ENCODE measurements around the gene UBE2Z. TPM values are rescaled to one million over a fixed set of nuclear protein-coding genes. Genes with fewer than 3 reads are reported as not detected.

Gene UBE2Z
- 98.3 TPM for total RNA-seq
- polyA plus RNA-seq: 10 to 100 TPM; 59.2 to 70.7 (median 66.6) TPM

- peak within 1 kb of the TSS; percentile 95 to 96 (median 96) for H3K4me3 Mint-ChIP-seq
- peaks cover 23 to 56% (median 41%) of the 10 kb centered on the region in 4 donors for H3K4me1 Mint-ChIP-seq
These were observed at the start of gene UBE2Z for GRCh38 chr17:48908047-48908843. TSS of gene UBE2Z (plus strand) at chr17:48908407. CDS start at chr17:48908504, 97 bp downstream.

DNA sequence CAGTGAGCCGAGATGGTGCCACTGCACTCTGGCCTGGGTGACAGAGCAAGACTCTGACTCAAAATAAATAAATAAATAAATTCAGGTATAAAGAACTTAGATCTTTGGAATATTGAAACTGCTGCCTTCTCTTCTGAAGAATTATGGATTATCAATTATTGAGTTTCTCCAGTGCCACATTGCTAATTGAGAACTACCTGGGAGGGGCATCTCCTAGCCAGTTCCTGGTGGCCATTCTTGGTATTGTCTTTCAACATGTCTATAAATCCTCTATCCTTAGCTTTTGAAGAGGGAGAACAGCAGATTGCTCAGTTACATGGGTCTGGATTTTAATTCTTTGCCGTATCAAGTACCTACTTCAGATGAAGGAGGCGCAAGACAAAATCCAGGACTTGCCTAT, 48.2 kb upstream of the UBE2Z start:
- Mint-ChIP-seq H3K27ac (no peak overlapping the region), H3K36me3 (peaks cover 58% of the 10 kb centered on the region), H3K4me1 (peaks cover 2 to 13% (median 6%) of the 10 kb centered on the region in 4 donors), H3K27me3 (no peaks in the 10 kb centered on the region), H3K9me3 (no peaks in the 10 kb centered on the region), H3K4me3 (no peak overlapping the region)
- Histone ChIP-seq H3K9me3 (ENCODE audit: control insufficient read depth in 2 of 2, low read length in 2 of 2) (no peaks in the 10 kb centered on the region), H3K27me3 (ENCODE audit: control insufficient read depth, insufficient read depth, low read length) (no peaks in the 10 kb centered on the region), H3K4me3 (ENCODE audit: low read depth, low read length) (no peak overlapping the region), H3K27ac (ENCODE audit: insufficient read depth, low read length, poor library complexity, severe bottlenecking) (no peak overlapping the region), H3K4me1 (ENCODE audit: control insufficient read depth, insufficient read depth, low read length, poor library complexity, severe bottlenecking) (no peaks in the 10 kb centered on the region), H3K36me3 (ENCODE audit: control insufficient read depth, insufficient read depth, low read length) (peaks cover 68% of the 10 kb centered on the region)
- no peak for ATAC-seq (ENCODE audit: low read depth in 2 of 2)
- no peak for DNase-seq

More at GRCh38 chr17:48908047-48908843, at the start of gene UBE2Z:
- H3K4me1 ChIP-seq (ENCODE audit: control insufficient read depth, insufficient read depth, low read length, poor library complexity, severe bottlenecking): peaks cover 37% of the 10 kb centered on the region
- Mint-ChIP-seq H3K27ac (peak within 1 kb of the TSS; percentile 97 to 99 (median 99)), H3K27me3 (no peaks in the 10 kb centered on the region), H3K9me3 (no peaks in the 10 kb centered on the region), H3K36me3 (peaks cover 15% of the 10 kb centered on the region)
- peak; percentile 94 to 95 for ATAC-seq (ENCODE audit: low read depth in 2 of 2)
- peak within 1 kb of the TSS; percentile 86 for H3K4me3 ChIP-seq (ENCODE audit: low read depth, low read length)
- DNase-seq: peak; percentile 83 to 96 (median 84)
- H3K27me3 ChIP-seq (ENCODE audit: control insufficient read depth, insufficient read depth, low read length): no peaks in the 10 kb centered on the region
- peaks cover 28% of the 10 kb centered on the region for H3K36me3 ChIP-seq (ENCODE audit: control insufficient read depth, insufficient read depth, low read length)
- H3K27ac ChIP-seq (ENCODE audit: insufficient read depth, low read length, poor library complexity, severe bottlenecking): peak within 1 kb of the TSS; percentile 91
- H3K9me3 ChIP-seq (ENCODE audit: control insufficient read depth in 2 of 2, low read length in 2 of 2): no peaks in the 10 kb centered on the region

DNA sequence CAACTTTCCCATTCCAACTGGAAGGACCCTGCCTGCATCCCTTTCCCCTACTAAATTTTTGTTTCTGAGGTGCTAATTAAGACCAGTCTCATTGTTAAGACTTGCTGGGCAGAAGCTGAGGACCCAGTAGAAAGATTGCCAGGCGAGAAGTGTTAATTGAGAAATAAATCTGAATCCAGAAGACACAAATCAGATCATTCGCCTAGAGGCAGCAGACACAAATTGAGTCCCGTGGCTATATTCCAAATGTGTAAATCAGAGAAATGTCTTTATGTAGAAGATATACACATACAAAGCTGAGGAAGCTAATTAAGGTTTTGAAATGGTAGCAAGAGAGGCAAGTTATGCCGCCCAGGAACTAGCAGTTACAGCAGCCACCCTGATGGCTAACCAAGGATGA, 47.8 kb upstream of the UBE2Z start:
- no peak for DNase-seq
- H3K36me3 ChIP-seq (ENCODE audit: control insufficient read depth, insufficient read depth, low read length): peaks cover 63% of the 10 kb centered on the region
- no peak overlapping the region for H3K27ac Mint-ChIP-seq
- ATAC-seq (ENCODE audit: low read depth in 2 of 2): no peak
- peaks cover 57% of the 10 kb centered on the region for H3K36me3 Mint-ChIP-seq
- H3K9me3 ChIP-seq (ENCODE audit: control insufficient read depth in 2 of 2, low read length in 2 of 2): no peaks in the 10 kb centered on the region
- no peaks in the 10 kb centered on the region for H3K27me3 Mint-ChIP-seq
- no peak overlapping the region for H3K27ac ChIP-seq (ENCODE audit: insufficient read depth, low read length, poor library complexity, severe bottlenecking)
- H3K4me3 Mint-ChIP-seq: no peak overlapping the region
- no peak overlapping the region for H3K4me3 ChIP-seq (ENCODE audit: low read depth, low read length)
- peaks cover 3 to 8% (median 6%) of the 10 kb centered on the region in 4 donors for H3K4me1 Mint-ChIP-seq
- no peaks in the 10 kb centered on the region for H3K4me1 ChIP-seq (ENCODE audit: control insufficient read depth, insufficient read depth, low read length, poor library complexity, severe bottlenecking)
- no peaks in the 10 kb centered on the region for H3K9me3 Mint-ChIP-seq
- H3K27me3 ChIP-seq (ENCODE audit: control insufficient read depth, insufficient read depth, low read length): no peaks in the 10 kb centered on the region

DNA sequence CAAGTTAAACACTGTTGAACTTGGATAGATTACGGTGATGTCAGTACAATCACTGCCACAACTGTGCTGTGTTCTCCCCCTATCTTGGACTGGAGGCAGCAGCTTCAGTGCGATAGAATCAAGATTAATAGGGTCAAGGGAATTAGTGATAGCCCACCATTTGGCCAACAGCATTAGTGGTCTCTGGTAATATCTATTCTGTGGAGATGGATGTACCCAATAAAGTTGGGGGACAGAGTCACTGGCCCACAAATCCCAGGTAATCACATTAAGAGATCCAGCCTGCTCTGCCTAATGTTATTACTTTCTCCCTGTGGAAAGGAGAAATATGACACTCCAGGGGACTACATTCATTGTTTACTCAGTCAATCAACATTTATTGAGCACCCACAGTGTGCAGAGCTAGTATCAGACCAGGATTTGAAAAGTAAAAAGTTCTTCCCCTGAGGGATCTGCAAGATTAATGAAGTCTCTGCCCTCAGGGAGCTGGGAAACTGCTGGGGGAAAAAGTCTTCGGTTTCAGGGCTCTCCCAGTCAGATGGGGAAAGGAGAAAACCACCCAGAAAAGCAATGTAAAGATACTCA, 39.2 kb upstream of the UBE2Z start:
- Mint-ChIP-seq H3K27ac (no peak overlapping the region), H3K27me3 (no peaks in the 10 kb centered on the region), H3K36me3 (peaks cover 19% of the 10 kb centered on the region), H3K4me1 (peaks cover 0 to 7% (median 0%) of the 10 kb centered on the region in 4 donors), H3K9me3 (no peaks in the 10 kb centered on the region), H3K4me3 (no peak overlapping the region)
- H3K4me3 ChIP-seq (ENCODE audit: low read depth, low read length): no peak overlapping the region
- peaks cover 11% of the 10 kb centered on the region for H3K36me3 ChIP-seq (ENCODE audit: control insufficient read depth, insufficient read depth, low read length)
- H3K27ac ChIP-seq (ENCODE audit: insufficient read depth, low read length, poor library complexity, severe bottlenecking): no peak overlapping the region
- DNase-seq (no peak), ATAC-seq (ENCODE audit: low read depth in 2 of 2) (no peak)
- H3K27me3 ChIP-seq (ENCODE audit: control insufficient read depth, insufficient read depth, low read length): no peaks in the 10 kb centered on the region
- no peaks in the 10 kb centered on the region for H3K4me1 ChIP-seq (ENCODE audit: control insufficient read depth, insufficient read depth, low read length, poor library complexity, severe bottlenecking)
- no peaks in the 10 kb centered on the region for H3K9me3 ChIP-seq (ENCODE audit: control insufficient read depth in 2 of 2, low read length in 2 of 2)

DNA sequence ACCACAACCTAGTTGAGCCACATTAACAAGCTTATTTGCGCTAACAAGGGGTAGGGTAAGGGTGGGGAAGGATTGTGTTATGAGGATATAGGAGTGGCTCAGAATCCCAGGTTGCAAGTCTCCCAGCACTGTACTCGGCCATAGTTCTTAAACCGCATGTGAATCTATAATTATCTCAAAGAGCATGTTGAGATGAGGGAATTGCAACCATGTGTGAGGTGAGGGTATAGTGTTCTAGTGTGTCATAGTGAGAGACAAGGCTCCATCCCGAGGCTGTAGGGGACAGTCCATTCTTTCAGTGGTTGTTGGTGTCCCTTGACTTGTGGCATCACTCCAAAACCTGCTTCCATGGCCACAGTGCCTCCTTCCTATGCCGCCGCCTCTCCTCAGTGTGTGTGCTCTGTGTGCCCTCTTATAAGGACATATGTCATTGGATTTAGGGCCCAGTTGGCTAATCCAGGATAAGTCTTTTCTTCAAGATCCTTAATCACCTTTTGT, 38.3 kb upstream of the UBE2Z start:
- Histone ChIP-seq H3K4me3 (ENCODE audit: low read depth, low read length) (no peak overlapping the region), H3K9me3 (ENCODE audit: control insufficient read depth in 2 of 2, low read length in 2 of 2) (no peaks in the 10 kb centered on the region), H3K4me1 (ENCODE audit: control insufficient read depth, insufficient read depth, low read length, poor library complexity, severe bottlenecking) (no peaks in the 10 kb centered on the region), H3K27me3 (ENCODE audit: control insufficient read depth, insufficient read depth, low read length) (no peaks in the 10 kb centered on the region), H3K27ac (ENCODE audit: insufficient read depth, low read length, poor library complexity, severe bottlenecking) (no peak overlapping the region), H3K36me3 (ENCODE audit: control insufficient read depth, insufficient read depth, low read length) (peaks cover 2% of the 10 kb centered on the region)
- H3K36me3 Mint-ChIP-seq: peaks cover 10% of the 10 kb centered on the region
- H3K4me3 Mint-ChIP-seq: no peak overlapping the region
- peaks cover 0 to 7% (median 0%) of the 10 kb centered on the region in 4 donors for H3K4me1 Mint-ChIP-seq
- no peaks in the 10 kb centered on the region for H3K9me3 Mint-ChIP-seq
- no peak overlapping the region for H3K27ac Mint-ChIP-seq
- ATAC-seq (ENCODE audit: low read depth in 2 of 2) (no peak), DNase-seq (no peak)
- H3K27me3 Mint-ChIP-seq: no peaks in the 10 kb centered on the region

GRCh38 chr17:48871035-48871550, 37.1 kb upstream of the UBE2Z start:
- Mint-ChIP-seq H3K4me1 (peaks cover 0 to 4% (median 0%) of the 10 kb centered on the region in 4 donors), H3K27me3 (no peaks in the 10 kb centered on the region), H3K27ac (no peak overlapping the region)

GRCh38 chr17:48871551-48872351, 36.5 kb upstream of the UBE2Z start:
- H3K4me3 Mint-ChIP-seq: no peak overlapping the region
- ATAC-seq (ENCODE audit: low read depth in 2 of 2) (no peak), DNase-seq (no peak)
- H3K27ac Mint-ChIP-seq: peak overlapping the region in 2 of 3 donors; percentile 3 to 51
- H3K27me3 Mint-ChIP-seq: no peaks in the 10 kb centered on the region
- Histone ChIP-seq H3K4me3 (ENCODE audit: low read depth, low read length) (no peak overlapping the region), H3K9me3 (ENCODE audit: control insufficient read depth in 2 of 2, low read length in 2 of 2) (no peaks in the 10 kb centered on the region), H3K27me3 (ENCODE audit: control insufficient read depth, insufficient read depth, low read length) (no peaks in the 10 kb centered on the region), H3K4me1 (ENCODE audit: control insufficient read depth, insufficient read depth, low read length, poor library complexity, severe bottlenecking) (no peaks in the 10 kb centered on the region), H3K36me3 (ENCODE audit: control insufficient read depth, insufficient read depth, low read length) (no peaks in the 10 kb centered on the region), H3K27ac (ENCODE audit: insufficient read depth, low read length, poor library complexity, severe bottlenecking) (no peak overlapping the region)
- H3K36me3 Mint-ChIP-seq: no peaks in the 10 kb centered on the region
- peaks cover 0 to 4% (median 0%) of the 10 kb centered on the region in 4 donors for H3K4me1 Mint-ChIP-seq
- H3K9me3 Mint-ChIP-seq: no peaks in the 10 kb centered on the region

More at GRCh38 chr17:48871035-48871550, 37.1 kb upstream of the UBE2Z start:
- Histone ChIP-seq H3K4me3 (ENCODE audit: low read depth, low read length) (no peak overlapping the region), H3K36me3 (ENCODE audit: control insufficient read depth, insufficient read depth, low read length) (peaks cover under 1% of the 10 kb centered on the region), H3K27ac (ENCODE audit: insufficient read depth, low read length, poor library complexity, severe bottlenecking) (no peak overlapping the region), H3K9me3 (ENCODE audit: control insufficient read depth in 2 of 2, low read length in 2 of 2) (no peaks in the 10 kb centered on the region), H3K27me3 (ENCODE audit: control insufficient read depth, insufficient read depth, low read length) (no peaks in the 10 kb centered on the region), H3K4me1 (ENCODE audit: control insufficient read depth, insufficient read depth, low read length, poor library complexity, severe bottlenecking) (no peaks in the 10 kb centered on the region)
- ATAC-seq (ENCODE audit: low read depth in 2 of 2) (no peak), DNase-seq (peak in 1 of 3 donors; percentile 17)
- Mint-ChIP-seq H3K4me3 (no peak overlapping the region), H3K36me3 (peaks cover 4% of the 10 kb centered on the region), H3K9me3 (no peaks in the 10 kb centered on the region)

Data from CD4-positive, CD25-positive, alpha-beta regulatory T cell (primary cell).